H9 (cell line): Measurements from ENCODE around the gene MCL1. TPM values are rescaled to one million over a fixed set of nuclear protein-coding genes. Genes with fewer than 3 reads are reported as not detected.

Experiments used
- DNase-seq: peaks from one replicate; pipeline ENCODE4 v3.0.0-alpha.2; 2017
- H2AFZ ChIP-seq: one replicate; pipeline ENCODE4 v1.6.1; 2013; ENCODE audit warnings: mild to moderate bottlenecking, low read length, control low read depth, moderate library complexity
- H2AK5ac ChIP-seq: 2 replicates; pipeline ENCODE4 v1.6.1; 2013; ENCODE audit warnings: low read length, control low read depth, mixed read lengths; ENCODE audit not compliant: insufficient read length
- H2BK120ac ChIP-seq: one replicate; pipeline ENCODE4 v1.6.1; 2013; ENCODE audit warnings: low read depth, mild to moderate bottlenecking, low read length, control low read depth, inconsistent platforms; ENCODE audit not compliant: poor library complexity, severe bottlenecking
- H2BK12ac ChIP-seq: 2 replicates; pipeline ENCODE4 v1.6.1; 2013; ENCODE audit warnings: low read length, control low read depth, mixed read lengths, low read depth; ENCODE audit not compliant: insufficient read length
- H2BK15ac ChIP-seq: 2 replicates; pipeline ENCODE4 v1.6.1; 2013; ENCODE audit warnings: low read depth, low read length, control low read depth
- H2BK20ac ChIP-seq: one replicate; pipeline ENCODE4 v1.6.1; 2013; ENCODE audit warnings: low read depth, mild to moderate bottlenecking, low read length, control low read depth, inconsistent platforms; ENCODE audit not compliant: poor library complexity, severe bottlenecking
- H2BK5ac ChIP-seq: 2 replicates; pipeline ENCODE4 v1.6.1; 2013; ENCODE audit warnings: low read length, control low read depth, mixed read lengths; ENCODE audit not compliant: insufficient read length
- H3K14ac ChIP-seq: 2 replicates; pipeline ENCODE4 v1.6.1; 2013; ENCODE audit warnings: low read length, control low read depth; ENCODE audit not compliant: insufficient read depth
- H3K18ac ChIP-seq: 2 replicates; pipeline ENCODE4 v1.6.1; 2013; ENCODE audit warnings: low read depth, mild to moderate bottlenecking, mixed read lengths, low read length, control low read depth; ENCODE audit not compliant: insufficient read length
- H3K23ac ChIP-seq: 2 replicates; pipeline ENCODE4 v1.6.1; 2013; ENCODE audit warnings: low read length, control low read depth, mixed read lengths, low read depth; ENCODE audit not compliant: insufficient read length
- H3K23me2 ChIP-seq: 2 replicates; pipeline ENCODE4 v1.6.1; 2013; ENCODE audit warnings: low read depth, mild to moderate bottlenecking, mixed read lengths, low read length, control low read depth; ENCODE audit not compliant: insufficient read length, poor library complexity, severe bottlenecking
- H3K27ac ChIP-seq: 2 replicates; pipeline ENCODE4 v1.5.1; 2013; ENCODE audit warnings: low read length, control low read depth, mixed read lengths, low read depth; ENCODE audit not compliant: insufficient read length
- H3K27me3 ChIP-seq: 2 replicates; pipeline ENCODE4 v1.6.1; 2013; ENCODE audit warnings: low read length, control low read depth, inconsistent platforms; ENCODE audit not compliant: insufficient read depth
- H3K4ac ChIP-seq: 2 replicates; pipeline ENCODE4 v1.6.1; 2013; ENCODE audit warnings: low read depth, mild to moderate bottlenecking, control low read depth, inconsistent platforms, low read length, moderate library complexity
- H3K4me1 ChIP-seq: 2 replicates; pipeline ENCODE4 v1.6.1; 2013; ENCODE audit warnings: low read length, control low read depth, inconsistent platforms; ENCODE audit not compliant: insufficient read depth
- H3K4me2 ChIP-seq: 2 replicates; pipeline ENCODE4 v1.6.1; 2013; ENCODE audit warnings: low read length, control low read depth, mixed read lengths; ENCODE audit not compliant: insufficient read length, insufficient read depth
- H3K56ac ChIP-seq: 2 replicates; pipeline ENCODE4 v1.6.1; 2013; ENCODE audit warnings: low read depth, mild to moderate bottlenecking, mixed read lengths, low read length, control low read depth; ENCODE audit not compliant: insufficient read length
- H3K79me1 ChIP-seq: 2 replicates; pipeline ENCODE4 v1.6.1; 2013; ENCODE audit warnings: low read depth, mild to moderate bottlenecking, moderate library complexity, low read length, control low read depth, inconsistent platforms; ENCODE audit not compliant: insufficient read depth, poor library complexity, severe bottlenecking
- H3K79me2 ChIP-seq: 2 replicates; pipeline ENCODE4 v1.6.1; 2013; ENCODE audit warnings: low read length, control low read depth, inconsistent platforms; ENCODE audit not compliant: insufficient read depth
- H3K9ac ChIP-seq: 2 replicates; pipeline ENCODE4 v1.6.1; 2013; ENCODE audit warnings: low read length, control low read depth, mixed read lengths; ENCODE audit not compliant: insufficient read length; ENCODE audit errors: extremely low read depth
- H3K9me3 ChIP-seq: one replicate; pipeline ENCODE4 v1.6.1; 2013; ENCODE audit warnings: low read depth, low read length, inconsistent platforms; ENCODE audit not compliant: control insufficient read depth
- H3T11ph ChIP-seq: one replicate; pipeline ENCODE4 v1.6.1; 2013; ENCODE audit warnings: mild to moderate bottlenecking, low read length, control low read depth, inconsistent platforms
- H4K20me1 ChIP-seq: one replicate; pipeline ENCODE4 v1.6.1; 2013; ENCODE audit not compliant: control insufficient read depth, insufficient read length, insufficient read depth
- H4K5ac ChIP-seq: 2 replicates; pipeline ENCODE4 v1.6.1; 2013; ENCODE audit warnings: low read depth, mild to moderate bottlenecking, mixed read lengths, low read length, control low read depth; ENCODE audit not compliant: insufficient read length
- H4K8ac ChIP-seq: replicated peaks from 2 replicates; pipeline ENCODE4 v1.6.1; 2013; ENCODE audit warnings: low read length, control low read depth, mixed read lengths, low read depth; ENCODE audit not compliant: insufficient read length
- H4K91ac ChIP-seq: 2 replicates; pipeline ENCODE4 v1.6.1; 2013; ENCODE audit warnings: low read depth, mild to moderate bottlenecking, moderate library complexity, mixed read lengths, low read length, control low read depth; ENCODE audit not compliant: insufficient read length
- H3K27ac Mint-ChIP-seq, 3 experiments: 2 replicates in 2 of 3; 3 replicates in 1 of 3; pipeline ENCODE4 v1.8.0; 2020 to 2021; ENCODE audit warnings: mixed read lengths in 3 of 3, mild to moderate bottlenecking in 1 of 3, moderate library complexity in 1 of 3
- H3K27me3 Mint-ChIP-seq: 2 replicates; pipeline ENCODE4 v1.8.0; 2021; ENCODE audit warnings: low read depth, mild to moderate bottlenecking, moderate library complexity, mixed read lengths
- H3K36me3 Mint-ChIP-seq, 3 experiments: 2 replicates in 2 of 3; 3 replicates in 1 of 3; pipeline ENCODE4 v1.8.0; 2020 to 2021; ENCODE audit warnings: low read depth in 3 of 3, mixed read lengths in 3 of 3; ENCODE audit not compliant: insufficient read depth in 1 of 3
- H3K4me1 Mint-ChIP-seq, 2 experiments: 2 replicates each; pipeline ENCODE4 v1.8.0; 2020; ENCODE audit warnings: mixed read lengths in 2 of 2
- H3K4me3 Mint-ChIP-seq, 2 experiments: 2 replicates in 1 of 2; 3 replicates in 1 of 2; pipeline ENCODE4 v1.8.0; 2020 to 2021; ENCODE audit warnings: mild to moderate bottlenecking in 2 of 2, mixed read lengths in 2 of 2, moderate library complexity in 1 of 2
- H3K9me3 Mint-ChIP-seq, 2 experiments: 2 replicates in 1 of 2; 3 replicates in 1 of 2; pipeline ENCODE4 v1.8.0; 2020; ENCODE audit warnings: mild to moderate bottlenecking in 2 of 2, mixed read lengths in 2 of 2, moderate library complexity in 1 of 2
- WGBS: extraction: QIAGEN DNeasy Blood & Tissue Kit; methylation state at CpG from one replicate; pipeline ENCODE4 v1.1.7; 2013; ENCODE audit warnings: missing lambda C conversion rate, low lambda C conversion rate, mixed read lengths; ENCODE audit not compliant: insufficient read length; ENCODE audit errors: extremely low coverage; 5-methylcytosine and 5-hydroxymethylcytosine counted together
- total RNA-seq: library from RNA; stranded (reverse); gene quantifications from 2 replicates; pipeline ENCODE4 v1.2.1, GENCODE V29; 2021
- TF ChIP-seq, protein P1 (sequence below): fragments of 200-600 bp; sonication (generic); conservative IDR thresholded peaks from 3 replicates; pipeline ENCODE4 v1.8.0; 2021; ENCODE audit warnings: antibody characterized with exemption, mild to moderate bottlenecking

The MCL1 gene
- total RNA-seq, 1 experiment from 2014 or later, result 247 TPM

DNA sequence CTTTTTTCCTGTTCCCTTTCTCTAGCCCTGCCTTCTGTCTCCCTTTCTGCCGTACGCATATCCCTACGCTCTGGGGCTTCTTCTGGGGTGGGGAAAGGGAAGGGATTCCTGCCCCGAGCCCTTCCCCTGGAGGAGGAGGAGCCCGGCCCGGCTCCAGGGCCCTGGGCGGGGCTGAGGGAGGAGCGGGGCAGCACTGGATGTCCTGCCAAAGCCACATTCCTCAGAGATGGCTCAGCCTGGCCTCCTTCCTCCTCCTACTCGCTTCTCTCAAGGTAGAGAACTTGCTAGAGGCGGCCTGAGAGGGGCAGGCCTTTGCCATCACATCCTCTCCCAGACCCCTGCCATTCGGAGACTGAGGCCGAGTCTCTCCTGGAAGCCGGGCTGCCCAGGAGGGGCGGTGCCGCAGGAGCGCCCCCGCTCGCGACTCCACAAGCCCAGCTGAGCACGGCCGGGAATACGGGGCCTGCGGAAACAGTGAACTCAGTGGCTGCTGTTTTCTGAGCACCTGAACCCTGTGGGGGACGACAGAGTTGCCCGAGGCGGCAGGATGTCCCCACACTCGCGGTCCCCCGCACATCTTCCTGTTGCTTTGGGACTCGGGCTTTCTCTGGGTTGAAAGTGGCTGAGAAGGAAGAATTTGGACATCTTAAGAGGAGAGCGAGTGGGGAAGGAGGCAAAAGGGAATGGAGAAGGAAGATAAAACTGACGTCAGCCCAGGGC lies 18.0 kb downstream of the MCL1 start:
- Mint-ChIP-seq H3K9me3 (no peaks in the 10 kb centered on the region; a peak in 1 of 5 replicates), H3K27me3 (no peaks in the 10 kb centered on the region), H3K36me3 (no peaks in the 10 kb centered on the region; a peak in 1 of 7 replicates), H3K27ac (peak overlapping the region; percentile 99 to 100 (median 99)), H3K4me1 (peaks cover 41 to 48% of the 10 kb centered on the region in 2 experiments), H3K4me3 (peak overlapping the region; percentile 72 to 90)
- no peak overlapping the region for H4K8ac ChIP-seq
- H2BK20ac ChIP-seq, result no peak overlapping the region
- H3K27me3 ChIP-seq, result no peaks in the 10 kb centered on the region
- H3K4me2 ChIP-seq, result peak overlapping the region; percentile 94
- peak overlapping the region; percentile 97 for H3K27ac ChIP-seq
- no peaks in the 10 kb centered on the region for H3K9me3 ChIP-seq
- H4K91ac ChIP-seq, result peak overlapping the region; percentile 94
- no peak overlapping the region for H3K23ac ChIP-seq
- H3K79me1 ChIP-seq, result peaks cover under 1% of the 10 kb centered on the region
- peak overlapping the region; percentile 95 for H2BK5ac ChIP-seq
- peak overlapping the region; percentile 93 for H3K9ac ChIP-seq
- H3K23me2 ChIP-seq, result peaks cover 11% of the 10 kb centered on the region
- TF ChIP-seq, protein P1, sequence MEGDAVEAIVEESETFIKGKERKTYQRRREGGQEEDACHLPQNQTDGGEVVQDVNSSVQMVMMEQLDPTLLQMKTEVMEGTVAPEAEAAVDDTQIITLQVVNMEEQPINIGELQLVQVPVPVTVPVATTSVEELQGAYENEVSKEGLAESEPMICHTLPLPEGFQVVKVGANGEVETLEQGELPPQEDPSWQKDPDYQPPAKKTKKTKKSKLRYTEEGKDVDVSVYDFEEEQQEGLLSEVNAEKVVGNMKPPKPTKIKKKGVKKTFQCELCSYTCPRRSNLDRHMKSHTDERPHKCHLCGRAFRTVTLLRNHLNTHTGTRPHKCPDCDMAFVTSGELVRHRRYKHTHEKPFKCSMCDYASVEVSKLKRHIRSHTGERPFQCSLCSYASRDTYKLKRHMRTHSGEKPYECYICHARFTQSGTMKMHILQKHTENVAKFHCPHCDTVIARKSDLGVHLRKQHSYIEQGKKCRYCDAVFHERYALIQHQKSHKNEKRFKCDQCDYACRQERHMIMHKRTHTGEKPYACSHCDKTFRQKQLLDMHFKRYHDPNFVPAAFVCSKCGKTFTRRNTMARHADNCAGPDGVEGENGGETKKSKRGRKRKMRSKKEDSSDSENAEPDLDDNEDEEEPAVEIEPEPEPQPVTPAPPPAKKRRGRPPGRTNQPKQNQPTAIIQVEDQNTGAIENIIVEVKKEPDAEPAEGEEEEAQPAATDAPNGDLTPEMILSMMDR, result no peak; the same call in 2 of the 3 replicates
- peak overlapping the region; percentile 90 for H3K18ac ChIP-seq
- H3K79me2 ChIP-seq, result peaks cover under 1% of the 10 kb centered on the region; the same call in 1 of the 2 replicates
- peak overlapping the region; percentile 95 for H3K14ac ChIP-seq
- H3K4me1 ChIP-seq, result peaks cover 7% of the 10 kb centered on the region; the same call in 1 of the 2 replicates
- no peaks in the 10 kb centered on the region for H4K20me1 ChIP-seq
- peak overlapping the region; percentile 95 for H2BK12ac ChIP-seq
- H3T11ph ChIP-seq, result peak overlapping the region; percentile 89
- WGBS, result no CpG with 5 or more reads among the region's 32 CpGs
- peak overlapping the region; percentile 65 for H2BK120ac ChIP-seq
- H2BK15ac ChIP-seq, result peak overlapping the region; percentile 17; the same call in 1 of the 2 replicates
- H3K56ac ChIP-seq, result peak overlapping the region; percentile 37
- peak; percentile 97 for DNase-seq
- peak overlapping the region; percentile 44 for H4K5ac ChIP-seq
- H2AFZ ChIP-seq, result no peak overlapping the region
- H2AK5ac ChIP-seq, result peak overlapping the region; percentile 35
- H3K4ac ChIP-seq, result peak overlapping the region; percentile 89
